Upper lobe of left lung (tissue), 4 donors: ENCODE data around the gene AKIRIN2.

Experiments used
- EP300 ChIP-seq, 4 donors: sonication (generic); formaldehyde crosslinking; IDR thresholded peaks; one replicate each; pipeline ENCODE4 v1.5.1; 2017; ENCODE audit warnings: antibody characterized with exemption in 4 of 4, control low read depth in 2 of 4
- POLR2A ChIP-seq, 4 donors: fragments of 450-650 bp; IDR thresholded peaks; one replicate each; pipeline ENCODE4 v1.5.1; 2016 to 2017; ENCODE audit warnings: antibody characterized with exemption in 4 of 4, mild to moderate bottlenecking in 2 of 4
- POLR2AphosphoS5 ChIP-seq, 2 donors: sonication (generic); formaldehyde crosslinking; IDR thresholded peaks; one replicate each; pipeline ENCODE4 v1.5.1; 2017; ENCODE audit warnings: antibody characterized with exemption in 2 of 2
- TF ChIP-seq, protein P1 (sequence below), 6 experiments: fragments of 450-650 bp in 4 of 6; fragments of 200-600 bp in 2 of 6; sonication (generic) in 2 of 6; IDR thresholded peaks; one replicate each; pipeline ENCODE4 v1.5.1; 2016 to 2019; ENCODE audit warnings: antibody characterized with exemption in 6 of 6

DNA sequence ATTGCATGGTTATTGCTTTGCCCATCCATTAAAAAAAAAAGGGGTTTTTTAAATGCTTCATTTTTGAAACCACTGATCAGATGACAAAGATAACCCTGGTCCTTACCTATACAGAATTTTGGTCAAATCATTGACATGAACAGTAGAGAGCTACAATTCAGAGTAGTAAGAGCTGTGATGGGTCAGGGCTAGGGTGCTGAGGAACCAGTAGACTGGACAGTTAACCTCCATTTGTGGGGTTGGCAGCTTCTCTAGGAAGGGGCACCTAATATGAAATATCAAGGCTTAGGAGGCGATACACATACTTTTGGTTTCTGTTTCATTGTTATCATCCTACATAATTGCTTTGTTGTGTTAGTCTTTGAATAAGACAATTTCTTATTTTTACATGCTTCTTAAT, 57.0 kb downstream of the AKIRIN2 start:
- TF ChIP-seq, protein P1, sequence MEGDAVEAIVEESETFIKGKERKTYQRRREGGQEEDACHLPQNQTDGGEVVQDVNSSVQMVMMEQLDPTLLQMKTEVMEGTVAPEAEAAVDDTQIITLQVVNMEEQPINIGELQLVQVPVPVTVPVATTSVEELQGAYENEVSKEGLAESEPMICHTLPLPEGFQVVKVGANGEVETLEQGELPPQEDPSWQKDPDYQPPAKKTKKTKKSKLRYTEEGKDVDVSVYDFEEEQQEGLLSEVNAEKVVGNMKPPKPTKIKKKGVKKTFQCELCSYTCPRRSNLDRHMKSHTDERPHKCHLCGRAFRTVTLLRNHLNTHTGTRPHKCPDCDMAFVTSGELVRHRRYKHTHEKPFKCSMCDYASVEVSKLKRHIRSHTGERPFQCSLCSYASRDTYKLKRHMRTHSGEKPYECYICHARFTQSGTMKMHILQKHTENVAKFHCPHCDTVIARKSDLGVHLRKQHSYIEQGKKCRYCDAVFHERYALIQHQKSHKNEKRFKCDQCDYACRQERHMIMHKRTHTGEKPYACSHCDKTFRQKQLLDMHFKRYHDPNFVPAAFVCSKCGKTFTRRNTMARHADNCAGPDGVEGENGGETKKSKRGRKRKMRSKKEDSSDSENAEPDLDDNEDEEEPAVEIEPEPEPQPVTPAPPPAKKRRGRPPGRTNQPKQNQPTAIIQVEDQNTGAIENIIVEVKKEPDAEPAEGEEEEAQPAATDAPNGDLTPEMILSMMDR (IDR thresholded peaks at IDR 0.05), result no peak
- TF ChIP-seq POLR2A (IDR thresholded peaks at IDR 0.05) (no peak), POLR2AphosphoS5 (IDR thresholded peaks at IDR 0.05) (no peak), EP300 (IDR thresholded peaks at IDR 0.05) (no peak)
